GM12801 (cell line): ENCODE data around the gene GALK1.

Experiments
- TF ChIP-seq, protein P1 (sequence below): IDR thresholded peaks from one replicate; pipeline ENCODE4 v1.5.1; 2011; ENCODE audit warnings: control low read depth; ENCODE audit not compliant: insufficient read length; ENCODE audit errors: extremely low read depth

Gene GALK1

DNA sequence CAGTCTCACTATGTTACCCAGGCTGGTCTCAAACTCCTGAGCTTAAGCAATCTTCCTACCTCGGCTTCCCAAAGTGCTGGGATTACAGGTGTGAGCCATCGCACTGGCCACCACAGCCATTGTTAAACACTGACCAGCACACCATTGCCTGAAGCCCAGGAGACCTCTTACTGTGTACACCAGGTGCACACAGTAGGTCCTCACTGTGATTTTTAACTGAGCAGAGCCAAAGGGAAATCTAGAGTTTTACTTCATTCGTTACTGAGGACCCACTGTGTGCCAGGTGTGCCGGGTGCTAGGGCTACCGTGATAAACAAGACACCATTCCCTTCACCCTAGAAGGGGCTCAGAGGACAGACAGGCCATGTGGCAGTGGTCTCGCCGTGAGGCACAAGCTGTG is 39.5 kb downstream of the GALK1 start:
- TF ChIP-seq, protein P1, sequence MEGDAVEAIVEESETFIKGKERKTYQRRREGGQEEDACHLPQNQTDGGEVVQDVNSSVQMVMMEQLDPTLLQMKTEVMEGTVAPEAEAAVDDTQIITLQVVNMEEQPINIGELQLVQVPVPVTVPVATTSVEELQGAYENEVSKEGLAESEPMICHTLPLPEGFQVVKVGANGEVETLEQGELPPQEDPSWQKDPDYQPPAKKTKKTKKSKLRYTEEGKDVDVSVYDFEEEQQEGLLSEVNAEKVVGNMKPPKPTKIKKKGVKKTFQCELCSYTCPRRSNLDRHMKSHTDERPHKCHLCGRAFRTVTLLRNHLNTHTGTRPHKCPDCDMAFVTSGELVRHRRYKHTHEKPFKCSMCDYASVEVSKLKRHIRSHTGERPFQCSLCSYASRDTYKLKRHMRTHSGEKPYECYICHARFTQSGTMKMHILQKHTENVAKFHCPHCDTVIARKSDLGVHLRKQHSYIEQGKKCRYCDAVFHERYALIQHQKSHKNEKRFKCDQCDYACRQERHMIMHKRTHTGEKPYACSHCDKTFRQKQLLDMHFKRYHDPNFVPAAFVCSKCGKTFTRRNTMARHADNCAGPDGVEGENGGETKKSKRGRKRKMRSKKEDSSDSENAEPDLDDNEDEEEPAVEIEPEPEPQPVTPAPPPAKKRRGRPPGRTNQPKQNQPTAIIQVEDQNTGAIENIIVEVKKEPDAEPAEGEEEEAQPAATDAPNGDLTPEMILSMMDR = no peak

DNA sequence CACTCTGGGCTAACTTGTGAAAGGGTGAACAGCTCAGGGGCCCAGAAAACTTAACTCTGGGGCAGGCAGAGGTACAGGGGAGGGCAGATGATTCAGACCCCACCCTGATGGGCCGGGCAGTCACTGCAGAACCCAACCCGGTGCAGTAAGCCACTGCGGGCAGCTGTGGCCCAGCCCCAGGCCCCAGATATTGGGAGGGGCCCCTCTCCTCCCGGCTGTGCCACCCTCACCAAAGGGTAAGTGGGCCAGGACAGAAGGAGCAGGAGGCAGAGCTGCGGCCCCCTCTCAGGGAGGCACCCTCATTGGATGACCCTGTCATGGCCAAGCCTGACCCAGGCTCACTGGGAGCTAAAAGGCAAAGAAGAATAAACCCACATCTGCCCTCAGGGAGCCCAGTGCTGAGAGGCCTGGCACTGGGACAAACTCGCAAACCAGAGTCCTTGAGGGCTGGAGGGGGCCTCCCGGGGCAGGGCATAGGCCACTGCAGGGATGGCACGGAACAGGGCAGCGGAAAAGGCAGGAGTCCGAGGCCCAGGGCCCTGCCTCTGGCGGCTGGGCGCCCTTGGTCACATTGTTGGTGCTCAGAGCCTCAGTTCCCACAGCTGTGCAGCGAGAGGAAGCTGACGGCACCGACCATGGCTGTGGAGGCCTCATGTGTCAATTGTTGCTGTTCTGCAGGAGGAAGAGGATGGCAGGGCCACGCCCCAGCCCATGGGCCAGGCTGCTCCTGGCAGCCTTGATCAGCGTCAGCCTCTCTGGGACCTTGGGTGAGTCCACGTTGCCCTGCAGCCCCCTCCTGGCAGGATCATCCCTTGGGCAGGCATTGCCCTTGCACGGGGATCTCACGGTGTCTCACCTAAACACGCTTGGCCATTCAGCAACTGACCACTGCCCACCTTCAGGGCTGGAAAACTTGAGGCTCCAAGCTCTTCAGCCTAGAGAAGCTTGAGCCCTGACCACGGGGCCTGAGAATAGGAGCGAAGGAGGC is 40.7 kb downstream of the GALK1 start:
- TF ChIP-seq, protein P1 = no peak

DNA sequence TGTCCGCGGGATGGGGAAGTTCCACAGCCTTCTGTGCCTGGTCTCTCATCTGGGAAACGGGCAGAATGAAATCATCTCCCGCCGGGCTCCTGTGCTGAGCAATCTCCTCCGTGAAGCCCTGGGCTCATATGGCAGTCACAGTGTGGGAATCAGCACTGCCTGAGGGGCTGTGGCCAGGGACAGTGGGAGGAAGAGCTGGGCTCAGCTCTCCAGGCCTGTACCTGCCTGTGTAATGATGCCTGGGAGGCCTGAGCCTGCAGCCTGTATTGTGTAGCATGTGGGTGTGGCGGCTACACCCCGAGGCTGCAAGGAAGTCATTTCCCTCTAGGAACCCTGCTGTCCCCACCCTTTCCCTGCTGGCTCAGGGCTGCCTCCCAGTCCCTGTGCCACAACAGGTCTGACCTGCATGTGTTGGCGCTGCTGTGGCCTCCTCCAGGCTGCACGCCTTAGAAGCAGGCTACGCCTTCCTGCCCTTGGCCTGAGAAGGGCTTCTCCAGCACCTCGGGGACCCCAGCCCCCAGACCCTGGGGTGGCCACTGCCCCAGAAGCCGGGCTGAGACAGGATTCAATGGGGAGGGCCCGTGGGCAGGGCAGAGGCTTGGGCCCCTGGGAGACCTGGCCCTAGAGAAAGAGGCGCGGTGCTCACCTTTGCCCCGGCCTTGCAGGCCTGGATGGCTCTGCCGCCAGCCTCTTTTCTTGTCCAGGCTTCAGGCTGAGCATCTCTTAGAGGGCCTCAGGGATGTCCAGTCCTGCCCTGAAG is 41.6 kb downstream of the GALK1 start:
- TF ChIP-seq, protein P1 = no peak

DNA sequence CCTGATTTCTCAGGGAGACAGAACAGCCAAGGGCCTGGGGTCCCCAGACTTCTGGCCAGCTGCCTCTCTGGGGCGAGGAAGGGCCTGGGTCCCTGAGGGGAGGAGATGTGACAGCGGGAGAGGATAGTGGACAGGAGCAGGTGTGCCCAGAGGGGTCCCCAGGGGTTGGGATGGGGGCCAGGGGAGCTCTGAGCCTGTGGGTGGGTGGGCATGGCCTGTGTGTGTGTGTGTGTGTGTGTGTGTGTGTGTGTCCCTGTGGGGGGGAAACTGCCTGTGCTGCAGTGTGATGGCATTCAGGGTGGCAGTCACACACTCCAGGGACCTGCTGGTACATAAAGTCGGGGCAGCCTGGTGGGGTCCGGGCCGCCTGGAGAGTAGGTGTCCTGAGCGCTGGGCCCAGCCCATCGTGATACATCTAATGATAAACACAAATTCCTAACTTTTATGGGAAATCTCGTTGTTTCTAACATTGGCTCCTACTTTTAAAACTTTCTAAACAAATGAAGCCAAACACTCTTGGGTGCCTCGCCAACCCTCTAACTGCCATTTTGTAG is 42.4 kb downstream of the GALK1 start:
- TF ChIP-seq, protein P1 = no peak

DNA sequence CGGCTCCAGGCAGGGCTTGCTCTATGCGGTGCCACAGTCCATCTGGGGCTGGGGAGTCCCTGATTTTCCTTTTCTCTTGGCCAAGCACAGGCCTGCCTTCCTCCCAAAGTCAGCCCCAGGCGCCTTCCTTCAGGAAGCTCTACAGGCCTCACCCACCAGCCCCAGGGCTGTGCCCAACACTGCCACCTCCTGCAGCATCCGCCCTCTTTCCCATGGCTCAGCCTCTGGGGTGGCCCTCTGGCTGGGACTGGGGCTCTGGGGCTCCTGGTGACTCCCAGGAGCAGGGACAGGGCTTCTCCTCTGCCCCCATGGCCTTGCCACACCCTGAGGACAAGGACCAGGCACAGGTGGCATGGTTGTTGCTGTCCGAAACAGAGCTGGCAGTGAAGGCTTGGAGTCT is 42.9 kb downstream of the GALK1 start:
- TF ChIP-seq, protein P1 = no peak

DNA sequence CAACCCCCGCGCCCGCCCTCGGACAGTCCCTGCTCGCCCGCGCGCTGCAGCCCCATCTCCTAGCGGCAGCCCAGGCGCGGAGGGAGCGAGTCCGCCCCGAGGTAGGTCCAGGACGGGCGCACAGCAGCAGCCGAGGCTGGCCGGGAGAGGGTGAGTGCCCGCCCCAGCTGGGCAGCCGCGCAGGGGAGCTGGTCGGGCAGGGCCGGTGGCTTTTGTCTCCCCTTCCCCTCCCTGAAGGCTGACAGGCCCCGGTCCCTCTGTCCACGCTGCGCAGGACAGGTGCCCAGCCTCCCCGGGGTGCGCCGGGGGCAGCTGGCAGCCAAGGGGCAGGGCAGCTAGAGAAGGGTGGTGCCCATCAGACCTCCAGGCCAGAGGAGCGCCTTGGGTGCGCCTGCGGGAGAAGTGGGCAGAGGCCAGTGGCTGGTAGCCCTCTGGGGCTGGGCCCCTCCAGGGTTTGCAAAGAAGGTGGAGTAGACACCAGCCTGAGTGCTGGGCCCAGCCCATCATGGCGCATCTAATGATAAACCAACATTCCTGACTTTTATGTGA is 43.5 kb downstream of the GALK1 start:
- TF ChIP-seq, protein P1 = no peak
